Adrenal gland (tissue), 12 donors: ENCODE data around the gene OR9K2. TPM values are rescaled to one million over a fixed set of nuclear protein-coding genes. Genes with fewer than 3 reads are reported as not detected.
"Not testable (repeated sequence)": the region's sequence is repeated elsewhere in the genome, so short reads cannot be mapped to it uniquely, and the experiment has no call there.

Source experiments
- DNase-seq, 7 donors: peaks; one replicate each; pipeline ENCODE4 v3.0.0-alpha.2; 2019 to 2020
- H3K27ac ChIP-seq, 5 donors: fragments of 200-600 bp; sonication (generic) in 4 of 5; 1 replicate in 3 of 5; 2 replicates in 2 of 5; pipeline versions ENCODE4 v1.5.1 to v1.8.0; 2016 to 2020; ENCODE audit warnings: mild to moderate bottlenecking in 1 of 5
- H3K27me3 ChIP-seq: fragments of 200-600 bp; 2 replicates; pipeline ENCODE4 v1.8.0; 2021
- H3K36me3 ChIP-seq, 2 donors: fragments of 200-600 bp; replicated peaks in 1 of 2; 1 replicate in 1 of 2; 2 replicates in 1 of 2; pipeline versions ENCODE4 v1.5.1 to v1.8.0; 2018 to 2022
- H3K4me1 ChIP-seq, 2 donors: fragments of 200-600 bp; replicated peaks in 1 of 2; 1 replicate in 1 of 2; 2 replicates in 1 of 2; pipeline versions ENCODE4 v1.5.1 to v1.8.0; 2018 to 2021
- H3K4me3 ChIP-seq, 4 donors: fragments of 200-600 bp; sonication (generic) in 3 of 4; one replicate each; pipeline ENCODE4 v1.5.1; 2016 to 2018
- H3K9me3 ChIP-seq, 3 donors: fragments of 200-600 bp; sonication (generic) in 1 of 3; replicated peaks in 1 of 3; 1 replicate in 2 of 3; 2 replicates in 1 of 3; pipeline versions ENCODE4 v1.5.1 to v1.8.0; 2016 to 2021
- POLR2A ChIP-seq, 2 donors: fragments of 450-650 bp; IDR thresholded peaks; one replicate each; pipeline ENCODE4 v1.6.1; 2017; ENCODE audit warnings: antibody characterized with exemption in 2 of 2, mild to moderate bottlenecking in 2 of 2, moderate library complexity in 1 of 2
- WGBS, 4 donors: extraction: QIAGEN DNeasy Blood & Tissue Kit in 2 of 4; methylation state at CpG; one replicate each; pipeline versions ENCODE4 v1.1.5 to v1.1.7; 2013 to 2017; 5-methylcytosine and 5-hydroxymethylcytosine counted together
- intact Hi-C, 2 donors: fragments of 100-400 bp; cut with DNase I; formaldehyde crosslinking; loops; one replicate each; pipeline versions ENCODE4 v1.14.1 to v1.15.0; 2022 to 2023
- polyA plus RNA-seq, 3 donors: library from polyadenylated mRNA; stranded (reverse); fragments of 200-250 nt in 2 of 3; fragments of 350-450 nt in 1 of 3; fragmentation: Illumina TruSeq in 1 of 3; extraction: RNeasy Lipid Tissue Mini Kit (QIAGEN cat#74804) in 1 of 3; gene quantifications; one replicate each; pipeline ENCODE4 v1.2.3, GENCODE V29; 2013 to 2014
- total RNA-seq, 9 donors: library from RNA; depleted of rRNA in 4 of 9; stranded (reverse); fragments of >200 nt in 4 of 9; fragments of 120-200 nt in 1 of 9; fragmentation: NEBNext Ultra II Directional in 1 of 9; extraction: Animal tissue kit (Norgen Biotek cat#: 25700) in 1 of 9; gene quantifications; one replicate each; pipeline versions ENCODE4 v1.1.0 to v1.2.4, GENCODE V29; 2013 to 2023
- TF ChIP-seq, protein P1 (sequence below), 6 experiments: fragments of 450-650 bp in 4 of 6; fragments of 200-600 bp in 2 of 6; sonication (generic) in 1 of 6; IDR thresholded peaks; 1 replicate in 5 of 6; 2 replicates in 1 of 6; pipeline versions ENCODE4 v1.5.1 to v1.8.0; 2016 to 2021; ENCODE audit warnings: antibody characterized with exemption in 6 of 6, mild to moderate bottlenecking in 2 of 6, moderate library complexity in 1 of 6
- donor health status: healthy with polysubstance abuse.
- donor health status: Bipolar disorder and iron deficiency.
- donor health status: DM: yes; HTN: yes; CAD: no.
- donor health status: DM: no; HTN: no; CAD: no.
- donor health status: DM: no; HTN: no; CAD: no.
- donor health status: DM: yes; HTN: yes; CAD: no.

Gene OR9K2
- total and polyA plus RNA-seq, 12 donors, result not detected

DNA sequence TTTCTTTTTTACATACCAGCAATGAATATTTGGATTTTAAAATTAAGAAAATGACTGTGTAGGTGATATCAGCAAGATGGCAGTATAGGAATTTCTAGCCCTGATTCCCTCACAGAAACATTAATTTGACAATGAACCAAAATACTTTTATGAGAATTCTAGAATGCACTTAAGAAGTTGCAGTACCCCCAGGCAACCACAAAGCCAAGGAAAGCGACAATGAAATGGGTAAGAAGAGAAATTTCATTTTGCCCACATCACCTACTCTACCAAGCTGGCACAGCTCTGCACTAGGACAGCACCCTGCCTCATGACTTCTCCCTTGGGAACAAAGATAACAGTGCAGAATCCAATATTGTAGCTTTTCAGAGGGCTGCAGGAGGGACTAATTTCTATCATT is 6.6 kb downstream of the OR9K2 start:
- H3K36me3 ChIP-seq, result no peaks in the 10 kb centered on the region
- DNase-seq, result no peak
- H3K27me3 ChIP-seq, result no peaks in the 10 kb centered on the region
- no peaks in the 10 kb centered on the region for H3K9me3 ChIP-seq
- H3K27ac ChIP-seq, result no peak overlapping the region
- no peaks in the 10 kb centered on the region for H3K4me1 ChIP-seq
- no peak for TF ChIP-seq POLR2A (IDR thresholded peaks at IDR 0.05)
- TF ChIP-seq, protein P1, sequence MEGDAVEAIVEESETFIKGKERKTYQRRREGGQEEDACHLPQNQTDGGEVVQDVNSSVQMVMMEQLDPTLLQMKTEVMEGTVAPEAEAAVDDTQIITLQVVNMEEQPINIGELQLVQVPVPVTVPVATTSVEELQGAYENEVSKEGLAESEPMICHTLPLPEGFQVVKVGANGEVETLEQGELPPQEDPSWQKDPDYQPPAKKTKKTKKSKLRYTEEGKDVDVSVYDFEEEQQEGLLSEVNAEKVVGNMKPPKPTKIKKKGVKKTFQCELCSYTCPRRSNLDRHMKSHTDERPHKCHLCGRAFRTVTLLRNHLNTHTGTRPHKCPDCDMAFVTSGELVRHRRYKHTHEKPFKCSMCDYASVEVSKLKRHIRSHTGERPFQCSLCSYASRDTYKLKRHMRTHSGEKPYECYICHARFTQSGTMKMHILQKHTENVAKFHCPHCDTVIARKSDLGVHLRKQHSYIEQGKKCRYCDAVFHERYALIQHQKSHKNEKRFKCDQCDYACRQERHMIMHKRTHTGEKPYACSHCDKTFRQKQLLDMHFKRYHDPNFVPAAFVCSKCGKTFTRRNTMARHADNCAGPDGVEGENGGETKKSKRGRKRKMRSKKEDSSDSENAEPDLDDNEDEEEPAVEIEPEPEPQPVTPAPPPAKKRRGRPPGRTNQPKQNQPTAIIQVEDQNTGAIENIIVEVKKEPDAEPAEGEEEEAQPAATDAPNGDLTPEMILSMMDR (IDR thresholded peaks at IDR 0.05), result no peak
- H3K4me3 ChIP-seq, result no peak overlapping the region
- 56 to 80% (median 73%) methylated on average over 1 of the region's 1 CpG for WGBS, 4 donors
- intact Hi-C loops, result no loop called here

- no peak overlapping the region for H3K4me3 ChIP-seq
- intact Hi-C loops, result no loop called here
- 33 to 42% (median 38%) methylated on average over 3 of the region's 3 CpGs for WGBS, 4 donors
Measured at GRCh38 chr12:55142669-55143565, 16.7 kb downstream of the OR9K2 start.

DNA sequence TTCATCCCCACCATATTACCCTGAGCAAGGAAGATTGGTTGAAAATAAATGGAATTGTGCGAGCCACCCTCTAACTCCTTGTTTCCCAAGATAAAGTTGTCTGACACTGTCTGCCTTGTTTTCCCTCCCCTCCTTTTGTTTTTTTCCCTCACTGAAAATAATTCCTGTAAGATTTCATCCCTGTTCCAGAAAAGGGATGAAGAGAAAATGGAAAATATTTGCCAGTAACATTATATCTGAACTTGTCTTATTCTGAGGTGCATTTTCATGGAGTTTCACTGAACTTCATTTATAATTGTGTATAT is 17.3 kb downstream of the OR9K2 start:
- TF ChIP-seq, protein P1 (IDR thresholded peaks at IDR 0.05), result no peak
- TF ChIP-seq POLR2A (IDR thresholded peaks at IDR 0.05), result no peak
- Histone ChIP-seq H3K4me3 (no peak overlapping the region), H3K4me1 (no peaks in the 10 kb centered on the region), H3K9me3 (no peaks in the 10 kb centered on the region), H3K27me3 (no peaks in the 10 kb centered on the region), H3K27ac (no peak overlapping the region), H3K36me3 (no peaks in the 10 kb centered on the region)
- 7 to 23% (median 15%) methylated on average over 1 of the region's 1 CpG for WGBS, 4 donors
- no peak for DNase-seq
- intact Hi-C loops, result no loop called here

More at GRCh38 chr12:55142669-55143565, 16.7 kb downstream of the OR9K2 start:
- TF ChIP-seq, protein P1 (IDR thresholded peaks at IDR 0.05), result peak; percentile 32 to 68 (median 49)
- no peak for TF ChIP-seq POLR2A (IDR thresholded peaks at IDR 0.05)
- Histone ChIP-seq H3K4me1 (no peaks in the 10 kb centered on the region), H3K27me3 (no peaks in the 10 kb centered on the region), H3K36me3 (no peaks in the 10 kb centered on the region), H3K9me3 (no peaks in the 10 kb centered on the region), H3K27ac (no peak overlapping the region)
- peak; percentile 24 to 60 (median 40) for DNase-seq

- H3K4me1 ChIP-seq, H3K36me3 ChIP-seq, H3K4me3 ChIP-seq, H3K27ac ChIP-seq, H3K27me3 ChIP-seq, H3K9me3 ChIP-seq, intact Hi-C loops, DNase-seq: not testable (repeated sequence)
- 81 to 93% (median 86%) methylated on average over 22 to 24 of the region's 24 CpGs for WGBS, 4 donors
Measured at GRCh38 chr12:55167010-55167640, 40.9 kb downstream of the OR9K2 start.
